Fibroblast of lung (primary cell): Measurements from ENCODE around the gene TANGO2. TPM values are rescaled to one million over a fixed set of nuclear protein-coding genes. Genes with fewer than 3 reads are reported as not detected.

ENCODE experiments used
- DNase-seq, 2 donors: peaks; one replicate each; pipeline versions ENCODE4 v3.0.0 to v3.0.0-alpha.2; 2010; ENCODE audit warnings: low read depth in 2 of 2
- H2AFZ ChIP-seq: 2 replicates; pipeline ENCODE4 v1.5.1; 2012; ENCODE audit warnings: low read length, control low read depth, inconsistent platforms
- H3K27ac ChIP-seq: 2 replicates; pipeline ENCODE4 v1.5.1; 2011; ENCODE audit warnings: low read length, control low read depth; ENCODE audit not compliant: insufficient read depth
- H3K27me3 ChIP-seq: 2 replicates; pipeline ENCODE4 v1.5.1; 2011; ENCODE audit warnings: mild to moderate bottlenecking, low read length; ENCODE audit not compliant: control insufficient read depth, insufficient read depth
- H3K36me3 ChIP-seq: 2 replicates; pipeline ENCODE4 v1.5.1; 2011; ENCODE audit warnings: low read length; ENCODE audit not compliant: control insufficient read depth, insufficient read depth
- H3K4me1 ChIP-seq: 2 replicates; pipeline ENCODE4 v1.5.1; 2011; ENCODE audit warnings: low read length; ENCODE audit not compliant: control insufficient read depth, insufficient read depth; ENCODE audit errors: extremely low read depth
- H3K4me2 ChIP-seq: 2 replicates; pipeline ENCODE4 v1.5.1; 2011; ENCODE audit warnings: low read length, control low read depth; ENCODE audit not compliant: insufficient read depth; ENCODE audit errors: extremely low read depth
- H3K4me3 ChIP-seq, 4 experiments: fragments of 200-600 bp in 1 of 4; sonication (generic) in 1 of 4; replicated peaks in 1 of 4; 2 replicates each; pipeline ENCODE4 v1.5.1; 2011 to 2016; ENCODE audit warnings: low read length in 4 of 4, low read depth in 3 of 4, mild to moderate bottlenecking in 3 of 4, control low read depth in 2 of 4, inconsistent platforms in 1 of 4, mixed read lengths in 1 of 4; ENCODE audit not compliant: insufficient read depth in 1 of 4; ENCODE audit errors: control extremely low read depth in 1 of 4
- H3K79me2 ChIP-seq: 2 replicates; pipeline ENCODE4 v1.5.1; 2012; ENCODE audit warnings: mild to moderate bottlenecking, low read length, inconsistent platforms; ENCODE audit not compliant: control insufficient read depth, insufficient read depth
- H3K9ac ChIP-seq: 2 replicates; pipeline ENCODE4 v1.5.1; 2011; ENCODE audit warnings: mild to moderate bottlenecking, low read length, control low read depth; ENCODE audit not compliant: insufficient read depth
- H3K9me3 ChIP-seq: 2 replicates; pipeline ENCODE4 v1.5.1; 2012; ENCODE audit warnings: low read depth, low read length; ENCODE audit not compliant: control insufficient read depth, insufficient read depth
- H4K20me1 ChIP-seq: 2 replicates; pipeline ENCODE4 v1.5.1; 2011; ENCODE audit warnings: low read length; ENCODE audit not compliant: control insufficient read depth, insufficient read depth; ENCODE audit errors: extremely low read depth
- CTCF ChIP-seq, 2 donors: IDR thresholded peaks in 1 of 2; conservative IDR thresholded peaks in 1 of 2; 1 replicate in 1 of 2; 2 replicates in 1 of 2; pipeline ENCODE4 v1.5.1; 2011 to 2012; ENCODE audit warnings: low read length in 2 of 2, control low read depth in 1 of 2, inconsistent platforms in 1 of 2, low read depth in 1 of 2, mild to moderate bottlenecking in 1 of 2
- EZH2 ChIP-seq: IDR thresholded peaks from 2 replicates; pipeline ENCODE4 v1.5.1; 2012; ENCODE audit warnings: low read length, control low read depth, mild to moderate bottlenecking; ENCODE audit errors: missing control alignments
- polyA plus RNA-seq, 2 donors: library from polyadenylated mRNA; depleted of rRNA in 1 of 2; stranded (reverse) in 1 of 2; unstranded in 1 of 2; fragments of >200 nt; gene quantifications; 2 replicates each; pipeline ENCODE4 v1.2.1, GENCODE V29; 2011 to 2012; ENCODE audit warnings: missing spikeins in 1 of 2
- total RNA-seq: library from RNA; depleted of rRNA; stranded (reverse); fragments of >200 nt; gene quantifications from 2 replicates; pipeline ENCODE4 v1.2.1, GENCODE V29; 2014

Gene TANGO2
- total and polyA plus RNA-seq, 2 donors (not counting 1 experiment from before 2014, with no cell fraction given) = 28.3 to 52.8 TPM

- H3K4me1 ChIP-seq = no peaks in the 10 kb centered on the region
- peaks cover 51% of the 10 kb centered on the region for H3K36me3 ChIP-seq
- TF ChIP-seq EZH2 (no peak), CTCF (conservative IDR thresholded peaks at IDR 0.05 in 1 of 2, IDR thresholded peaks at IDR 0.05 in 1 of 2; ENCODE audit: low read depth in 1 of 2, low read length in 2 of 2) (no peak)
- H2AFZ ChIP-seq = no peak overlapping the region
- H3K9me3 ChIP-seq = no peaks in the 10 kb centered on the region
- no peak for DNase-seq
- no peak overlapping the region for H3K4me2 ChIP-seq
- H3K27ac ChIP-seq = no peak overlapping the region
- no peaks in the 10 kb centered on the region for H4K20me1 ChIP-seq
- peaks cover 19% of the 10 kb centered on the region for H3K79me2 ChIP-seq
- no peaks in the 10 kb centered on the region for H3K27me3 ChIP-seq
- no peak overlapping the region for H3K9ac ChIP-seq
- H3K4me3 ChIP-seq = no peak overlapping the region
Measured at GRCh38 chr22:20107951-20108756, 87.2 kb downstream of the TANGO2 start.

- Histone ChIP-seq H3K4me1 (no peaks in the 10 kb centered on the region), H3K27ac (no peak overlapping the region), H3K36me3 (peaks cover 55% of the 10 kb centered on the region), H3K9me3 (no peaks in the 10 kb centered on the region), H3K27me3 (no peaks in the 10 kb centered on the region), H3K79me2 (peaks cover 13% of the 10 kb centered on the region), H2AFZ (no peak overlapping the region), H3K9ac (no peak overlapping the region), H3K4me2 (no peak overlapping the region), H3K4me3 (no peak overlapping the region), H4K20me1 (no peaks in the 10 kb centered on the region)
- DNase-seq = no peak
- TF ChIP-seq CTCF (conservative IDR thresholded peaks at IDR 0.05 in 1 of 2, IDR thresholded peaks at IDR 0.05 in 1 of 2; ENCODE audit: low read depth in 1 of 2, low read length in 2 of 2) (no peak), EZH2 (no peak)
Measured at GRCh38 chr22:20108757-20109230, 87.9 kb downstream of the TANGO2 start.

GRCh38 chr22:20109411-20110358 is 88.8 kb downstream of the TANGO2 start:
- Histone ChIP-seq H3K4me1 (no peaks in the 10 kb centered on the region), H3K36me3 (peaks cover 58% of the 10 kb centered on the region), H3K27ac (no peak overlapping the region), H3K9ac (no peak overlapping the region), H2AFZ (no peak overlapping the region), H3K27me3 (no peaks in the 10 kb centered on the region), H3K4me2 (no peak overlapping the region), H3K9me3 (no peaks in the 10 kb centered on the region), H4K20me1 (no peaks in the 10 kb centered on the region), H3K79me2 (peaks cover 10% of the 10 kb centered on the region), H3K4me3 (no peak overlapping the region)
- no peak for DNase-seq
- TF ChIP-seq EZH2 (no peak), CTCF (conservative IDR thresholded peaks at IDR 0.05 in 1 of 2, IDR thresholded peaks at IDR 0.05 in 1 of 2; ENCODE audit: low read depth in 1 of 2, low read length in 2 of 2) (no peak)
